Measurements from ENCODE around the gene IFT81. TPM values are rescaled to one million over a fixed set of nuclear protein-coding genes. Genes with fewer than 3 reads are reported as not detected.

IFT81 gene
- total RNA-seq, 1 donor from 2014 or later = 25.5 TPM

- Mint-ChIP-seq H3K4me1 (peaks cover 56% of the 10 kb centered on the region), H3K27ac (peak overlapping the region; percentile 86), H3K36me3 (no peaks in the 10 kb centered on the region), H3K9me3 (no peaks in the 10 kb centered on the region), H3K4me3 (no peak overlapping the region), H3K27me3 (ENCODE audit: low read depth) (no peaks in the 10 kb centered on the region)
- DNase-seq (ENCODE audit: low spot score in 2 of 2, unreplicated experiment in 2 of 2) = no peak
- no peak for TF ChIP-seq CTCF (IDR thresholded peaks at IDR 0.05; ENCODE audit: unreplicated experiment)
Measured at GRCh38 chr12:110266381-110266960, 142.3 kb downstream of the IFT81 start.

GRCh38 chr12:110266980-110267620, 142.9 kb downstream of the IFT81 start:
- Mint-ChIP-seq H3K27ac (peak overlapping the region; percentile 86), H3K36me3 (no peaks in the 10 kb centered on the region), H3K4me3 (peak overlapping the region; percentile 27), H3K9me3 (no peaks in the 10 kb centered on the region), H3K27me3 (ENCODE audit: low read depth) (no peaks in the 10 kb centered on the region), H3K4me1 (peaks cover 56% of the 10 kb centered on the region)
- TF ChIP-seq CTCF (IDR thresholded peaks at IDR 0.05; ENCODE audit: unreplicated experiment) = no peak
- DNase-seq (ENCODE audit: low spot score in 2 of 2, unreplicated experiment in 2 of 2) = peak; percentile 49 to 76

Other genes with a start within 250 kb of the IFT81 start
- 23.8 to 25.7 TPM (median 24.3 TPM) in 3 replicates for gene GLTP, start 243.8 kb upstream of the IFT81 start, total RNA-seq
- gene TCHP, start 224.1 kb upstream of the IFT81 start, total RNA-seq = 16.6 to 18.6 TPM (median 18.0 TPM) in 3 replicates
- 41.3 to 42.7 TPM (median 42.6 TPM) in 3 replicates for gene GIT2, start 128.0 kb upstream of the IFT81 start, total RNA-seq
- 25.1 to 28.1 TPM (median 27.6 TPM) in 3 replicates for gene ANKRD13A, start 124.9 kb upstream of the IFT81 start, total RNA-seq
- gene C12orf76, start 75.8 kb upstream of the IFT81 start, total RNA-seq = 21.7 to 22.2 TPM (median 21.8 TPM) in 3 replicates
- gene ATP2A2, start 156.9 kb downstream of the IFT81 start, total RNA-seq = 179 to 186 TPM (median 182 TPM) in 3 replicates